ENCODE results near the gene CNOT10.
"Not testable (repeated sequence)": the region's sequence is repeated elsewhere in the genome, so short reads cannot be mapped to it uniquely, and the experiment has no call there.

CNOT10 gene

GRCh38 chr3:32796384-32796950, 111.5 kb downstream of the CNOT10 start:
- not testable (repeated sequence) for H3K36me3 ChIP-seq (ENCODE audit: insufficient read depth, low read length); H3K9me3 ChIP-seq (ENCODE audit: control insufficient read depth, insufficient read depth, low read length)
- Histone ChIP-seq H3K9ac (ENCODE audit: low read depth, low read length) (peak overlapping the region; percentile 25; the same call in 1 of the 2 replicates), H3K4me1 (ENCODE audit: insufficient read depth, low read length) (peaks cover 21% of the 10 kb centered on the region)

GRCh38 chr3:32797776-32798175, 112.8 kb downstream of the CNOT10 start:
- Histone ChIP-seq H3K9ac (ENCODE audit: low read depth, low read length) (no peak overlapping the region), H3K4me1 (ENCODE audit: insufficient read depth, low read length) (peaks cover 21% of the 10 kb centered on the region), H3K9me3 (ENCODE audit: control insufficient read depth, insufficient read depth, low read length) (no peaks in the 10 kb centered on the region), H3K36me3 (ENCODE audit: insufficient read depth, low read length) (no peaks in the 10 kb centered on the region; the same call in 1 of the 2 replicates)

GRCh38 chr3:32801440-32801839, 116.5 kb downstream of the CNOT10 start:
- H3K9ac ChIP-seq (ENCODE audit: low read depth, low read length); H3K36me3 ChIP-seq (ENCODE audit: insufficient read depth, low read length); H3K9me3 ChIP-seq (ENCODE audit: control insufficient read depth, insufficient read depth, low read length): not testable (repeated sequence)
- H3K4me1 ChIP-seq (ENCODE audit: insufficient read depth, low read length): peaks cover 11% of the 10 kb centered on the region

GRCh38 chr3:32813180-32813579, 128.2 kb downstream of the CNOT10 start:
- Histone ChIP-seq H3K9ac (ENCODE audit: low read depth, low read length) (peak overlapping the region; percentile 15; the same call in 1 of the 2 replicates), H3K4me1 (ENCODE audit: insufficient read depth, low read length) (peaks cover 27% of the 10 kb centered on the region), H3K9me3 (ENCODE audit: control insufficient read depth, insufficient read depth, low read length) (no peaks in the 10 kb centered on the region), H3K36me3 (ENCODE audit: insufficient read depth, low read length) (no peaks in the 10 kb centered on the region; the same call in 1 of the 2 replicates)

GRCh38 chr3:32814361-32814760, 129.4 kb downstream of the CNOT10 start:
- H3K36me3 ChIP-seq (ENCODE audit: insufficient read depth, low read length): peaks cover 5% of the 10 kb centered on the region; the same call in 1 of the 2 replicates
- H3K4me1 ChIP-seq (ENCODE audit: insufficient read depth, low read length): peaks cover 27% of the 10 kb centered on the region
- H3K9me3 ChIP-seq (ENCODE audit: control insufficient read depth, insufficient read depth, low read length): no peaks in the 10 kb centered on the region
- H3K9ac ChIP-seq (ENCODE audit: low read depth, low read length): peak overlapping the region; percentile 36

- peaks cover 19% of the 10 kb centered on the region for H3K36me3 ChIP-seq (ENCODE audit: insufficient read depth, low read length)
- peaks cover 27% of the 10 kb centered on the region for H3K4me1 ChIP-seq (ENCODE audit: insufficient read depth, low read length)
- H3K9me3 ChIP-seq (ENCODE audit: control insufficient read depth, insufficient read depth, low read length): no peaks in the 10 kb centered on the region
- peak overlapping the region; percentile 64 for H3K9ac ChIP-seq (ENCODE audit: low read depth, low read length)
Measured at GRCh38 chr3:32815841-32816438, 131.0 kb downstream of the CNOT10 start.

GRCh38 chr3:32816439-32817256, 131.7 kb downstream of the CNOT10 start:
- H3K9me3 ChIP-seq (ENCODE audit: control insufficient read depth, insufficient read depth, low read length): no peaks in the 10 kb centered on the region
- peaks cover 27% of the 10 kb centered on the region for H3K4me1 ChIP-seq (ENCODE audit: insufficient read depth, low read length)
- H3K9ac ChIP-seq (ENCODE audit: low read depth, low read length): peak overlapping the region; percentile 99
- H3K36me3 ChIP-seq (ENCODE audit: insufficient read depth, low read length): peaks cover 24% of the 10 kb centered on the region

- H3K36me3 ChIP-seq (ENCODE audit: insufficient read depth, low read length): peaks cover 24% of the 10 kb centered on the region
- no peaks in the 10 kb centered on the region for H3K9me3 ChIP-seq (ENCODE audit: control insufficient read depth, insufficient read depth, low read length)
- H3K4me1 ChIP-seq (ENCODE audit: insufficient read depth, low read length): peaks cover 27% of the 10 kb centered on the region
- H3K9ac ChIP-seq (ENCODE audit: low read depth, low read length): peak overlapping the region; percentile 99
Measured at GRCh38 chr3:32817257-32817557, 132.2 kb downstream of the CNOT10 start.

GRCh38 chr3:32817558-32818228, 132.7 kb downstream of the CNOT10 start, which contains the start of gene TRIM71:
Gene TRIM71 (plus strand): TSS chr3:32817997. CDS start chr3:32818081, 84 bp downstream.
- Histone ChIP-seq H3K4me1 (ENCODE audit: insufficient read depth, low read length) (peaks cover 26% of the 10 kb centered on the region), H3K36me3 (ENCODE audit: insufficient read depth, low read length) (peaks cover 24% of the 10 kb centered on the region), H3K9ac (ENCODE audit: low read depth, low read length) (peak within 1 kb of the TSS; percentile 99), H3K9me3 (ENCODE audit: control insufficient read depth, insufficient read depth, low read length) (no peaks in the 10 kb centered on the region)

GRCh38 chr3:32818229-32818969, 133.4 kb downstream of the CNOT10 start:
- H3K9ac ChIP-seq (ENCODE audit: low read depth, low read length): peak overlapping the region; percentile 99
- H3K9me3 ChIP-seq (ENCODE audit: control insufficient read depth, insufficient read depth, low read length): no peaks in the 10 kb centered on the region
- H3K4me1 ChIP-seq (ENCODE audit: insufficient read depth, low read length): peaks cover 24% of the 10 kb centered on the region
- peaks cover 24% of the 10 kb centered on the region for H3K36me3 ChIP-seq (ENCODE audit: insufficient read depth, low read length)

- no peaks in the 10 kb centered on the region for H3K9me3 ChIP-seq (ENCODE audit: control insufficient read depth, insufficient read depth, low read length)
- H3K36me3 ChIP-seq (ENCODE audit: insufficient read depth, low read length): peaks cover 24% of the 10 kb centered on the region
- peak overlapping the region; percentile 99 for H3K9ac ChIP-seq (ENCODE audit: low read depth, low read length)
- peaks cover 22% of the 10 kb centered on the region for H3K4me1 ChIP-seq (ENCODE audit: insufficient read depth, low read length)
Measured at GRCh38 chr3:32818970-32819511, 134.1 kb downstream of the CNOT10 start.

GRCh38 chr3:32819551-32820348, 134.8 kb downstream of the CNOT10 start:
- Histone ChIP-seq H3K4me1 (ENCODE audit: insufficient read depth, low read length) (peaks cover 22% of the 10 kb centered on the region), H3K9me3 (ENCODE audit: control insufficient read depth, insufficient read depth, low read length) (no peaks in the 10 kb centered on the region), H3K36me3 (ENCODE audit: insufficient read depth, low read length) (peaks cover 24% of the 10 kb centered on the region), H3K9ac (ENCODE audit: low read depth, low read length) (peak overlapping the region; percentile 99)

GRCh38 chr3:32820430-32820829, 135.4 kb downstream of the CNOT10 start:
- Histone ChIP-seq H3K4me1 (ENCODE audit: insufficient read depth, low read length) (peaks cover 20% of the 10 kb centered on the region), H3K9ac (ENCODE audit: low read depth, low read length) (peak overlapping the region; percentile 99), H3K9me3 (ENCODE audit: control insufficient read depth, insufficient read depth, low read length) (no peaks in the 10 kb centered on the region), H3K36me3 (ENCODE audit: insufficient read depth, low read length) (peaks cover 25% of the 10 kb centered on the region)

Measured in ES-I3 (cell line).